ENCODE data around the gene DDX60.
"Not testable (repeated sequence)": the region's sequence is repeated elsewhere in the genome, so short reads cannot be mapped to it uniquely, and the experiment has no call there.

The DDX60 gene

DNA sequence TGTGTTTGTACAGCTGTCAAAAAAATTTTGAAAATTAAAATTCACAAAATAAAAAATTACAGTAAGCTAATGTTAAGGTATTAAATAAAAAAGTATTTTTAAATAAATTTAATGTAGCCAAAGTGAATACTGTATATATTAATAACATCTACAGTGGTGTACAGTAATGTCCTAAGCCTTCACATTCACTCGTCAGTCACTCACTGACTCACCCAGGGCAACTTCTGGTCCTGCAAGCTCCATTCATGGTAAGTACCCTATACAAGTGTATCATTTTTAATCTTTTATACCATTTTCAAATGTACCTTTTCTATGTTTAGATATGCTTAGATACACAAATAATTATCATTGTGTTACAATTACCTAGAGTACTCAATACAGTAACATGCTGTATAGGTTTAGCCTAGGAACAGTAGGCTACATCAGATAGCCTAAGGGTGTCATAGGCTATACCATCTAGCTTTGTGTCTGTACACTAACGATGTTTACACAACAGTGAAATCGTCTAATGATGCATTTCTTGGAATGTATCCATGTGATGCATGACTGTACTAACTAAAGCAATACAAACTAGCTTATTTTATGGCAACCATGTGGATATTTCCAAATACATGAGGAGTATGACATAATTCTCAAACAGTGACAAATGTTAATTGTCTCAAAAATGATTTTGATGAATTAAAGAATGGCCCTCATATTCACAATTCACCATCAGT, 13.7 kb downstream of the DDX60 start:
- H3K9me3 ChIP-seq (ENCODE audit: control insufficient read depth in 2 of 2, low read length in 2 of 2): no peaks in the 10 kb centered on the region
- no peak overlapping the region for H3K27ac ChIP-seq (ENCODE audit: low read depth in 2 of 2, low read length in 2 of 2)
- H3K4me1 ChIP-seq (ENCODE audit: control insufficient read depth in 2 of 2, insufficient read depth in 2 of 2, low read length in 2 of 2): peaks cover 10 to 12% of the 10 kb centered on the region in 2 donors
- no peak overlapping the region for H3K4me3 ChIP-seq (ENCODE audit: low read length in 2 of 2)
- H3K27me3 ChIP-seq (ENCODE audit: control insufficient read depth in 2 of 2, insufficient read depth in 2 of 2, low read length in 2 of 2): no peaks in the 10 kb centered on the region
- H3K36me3 ChIP-seq (ENCODE audit: control insufficient read depth in 2 of 2, insufficient read depth in 2 of 2, low read length in 2 of 2): peaks cover 22 to 31% of the 10 kb centered on the region in 2 donors
- no peak overlapping the region for H3K9ac ChIP-seq (ENCODE audit: low read depth in 1 of 2, low read length in 2 of 2)

DNA sequence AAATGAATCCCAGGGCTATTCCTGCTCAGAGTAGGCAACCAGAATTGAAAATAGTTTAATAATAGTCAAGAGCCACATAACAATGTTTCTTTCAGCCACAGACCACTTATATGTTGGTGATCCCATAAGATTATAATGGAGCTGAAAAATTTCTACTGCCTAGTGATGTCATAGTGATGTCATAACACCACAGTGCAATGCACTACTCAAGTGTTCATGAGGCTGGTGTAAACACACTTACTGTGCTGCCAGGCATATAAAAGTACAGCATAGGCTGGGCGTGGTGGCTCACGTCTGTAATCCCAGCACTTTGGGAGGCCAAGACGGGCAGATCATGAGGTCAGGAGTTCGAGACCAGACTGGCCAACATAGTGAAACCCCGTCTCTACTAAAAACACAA, 15.1 kb downstream of the DDX60 start:
- peaks cover 22 to 31% of the 10 kb centered on the region in 2 donors for H3K36me3 ChIP-seq (ENCODE audit: control insufficient read depth in 2 of 2, insufficient read depth in 2 of 2, low read length in 2 of 2)
- not testable (repeated sequence) for H3K9me3 ChIP-seq (ENCODE audit: control insufficient read depth in 2 of 2, low read length in 2 of 2)

DNA sequence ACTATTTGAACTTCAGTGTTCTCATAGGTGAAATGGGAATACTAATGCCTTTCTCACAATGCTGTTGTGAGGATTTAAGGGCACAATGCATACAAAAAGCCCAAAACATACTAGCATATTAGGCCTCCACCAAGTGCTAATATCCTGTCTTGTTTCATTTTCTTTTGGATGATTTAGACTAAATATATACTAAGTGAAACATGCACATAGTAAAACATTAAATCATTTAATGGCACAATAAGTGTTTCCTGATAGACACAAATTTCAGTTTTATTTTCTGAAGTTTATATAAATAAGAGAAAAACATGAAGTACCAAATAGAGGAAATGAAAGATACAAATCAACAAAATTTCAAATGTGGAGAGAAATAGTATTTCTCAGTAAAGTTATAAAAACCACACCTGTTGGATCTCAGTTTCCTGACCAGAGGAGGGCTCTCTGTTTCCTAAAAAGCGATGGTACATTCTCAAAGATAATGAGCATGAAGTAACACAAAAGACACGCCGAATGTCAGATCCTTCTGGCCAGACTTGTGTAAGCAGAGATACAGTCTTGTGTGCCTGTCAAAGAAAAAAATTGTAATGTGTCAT, 25.1 kb downstream of the DDX60 start:
- H3K27ac ChIP-seq (ENCODE audit: low read depth in 2 of 2, low read length in 2 of 2): no peak overlapping the region
- no peaks in the 10 kb centered on the region for H3K27me3 ChIP-seq (ENCODE audit: control insufficient read depth in 2 of 2, insufficient read depth in 2 of 2, low read length in 2 of 2)
- no peaks in the 10 kb centered on the region for H3K9me3 ChIP-seq (ENCODE audit: control insufficient read depth in 2 of 2, low read length in 2 of 2)
- peaks cover 16 to 21% of the 10 kb centered on the region in 2 donors for H3K36me3 ChIP-seq (ENCODE audit: control insufficient read depth in 2 of 2, insufficient read depth in 2 of 2, low read length in 2 of 2)
- no peak overlapping the region for H3K4me3 ChIP-seq (ENCODE audit: low read length in 2 of 2)
- no peaks in the 10 kb centered on the region for H3K4me1 ChIP-seq (ENCODE audit: control insufficient read depth in 2 of 2, insufficient read depth in 2 of 2, low read length in 2 of 2)
- no peak overlapping the region for H3K9ac ChIP-seq (ENCODE audit: low read depth in 1 of 2, low read length in 2 of 2)

More for the DNA sequence above, 15.1 kb downstream of the DDX60 start:
- H3K27me3 ChIP-seq (ENCODE audit: control insufficient read depth in 2 of 2, insufficient read depth in 2 of 2, low read length in 2 of 2); H3K27ac ChIP-seq (ENCODE audit: low read depth in 2 of 2, low read length in 2 of 2); H3K9ac ChIP-seq (ENCODE audit: low read depth in 1 of 2, low read length in 2 of 2); H3K4me1 ChIP-seq (ENCODE audit: control insufficient read depth in 2 of 2, insufficient read depth in 2 of 2, low read length in 2 of 2); H3K4me3 ChIP-seq (ENCODE audit: low read length in 2 of 2): not testable (repeated sequence)

DNA sequence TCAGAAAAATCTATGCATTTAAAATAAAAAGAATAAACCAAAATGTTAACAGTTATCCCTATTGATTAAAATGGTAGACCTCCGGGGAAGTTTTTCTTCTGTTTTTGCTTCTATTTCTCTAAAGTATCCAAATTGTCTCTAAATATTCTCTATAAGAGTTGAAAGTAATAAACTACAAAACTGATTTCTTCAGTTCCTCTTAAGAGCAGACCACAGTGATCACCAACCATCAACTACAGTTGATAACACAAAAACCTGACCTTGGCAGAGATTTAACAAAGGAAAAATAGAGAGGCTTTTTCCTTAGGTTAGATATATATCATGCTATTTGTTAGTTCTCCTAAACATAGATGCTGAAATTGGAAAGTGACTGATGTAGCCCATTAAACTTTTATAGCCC, 27.3 kb downstream of the DDX60 start:
- no peak overlapping the region for H3K4me3 ChIP-seq (ENCODE audit: low read length in 2 of 2)
- no peaks in the 10 kb centered on the region for H3K27me3 ChIP-seq (ENCODE audit: control insufficient read depth in 2 of 2, insufficient read depth in 2 of 2, low read length in 2 of 2)
- H3K27ac ChIP-seq (ENCODE audit: low read depth in 2 of 2, low read length in 2 of 2): no peak overlapping the region
- H3K9me3 ChIP-seq (ENCODE audit: control insufficient read depth in 2 of 2, low read length in 2 of 2): no peaks in the 10 kb centered on the region
- no peak overlapping the region for H3K9ac ChIP-seq (ENCODE audit: low read depth in 1 of 2, low read length in 2 of 2)
- no peaks in the 10 kb centered on the region for H3K4me1 ChIP-seq (ENCODE audit: control insufficient read depth in 2 of 2, insufficient read depth in 2 of 2, low read length in 2 of 2)
- H3K36me3 ChIP-seq (ENCODE audit: control insufficient read depth in 2 of 2, insufficient read depth in 2 of 2, low read length in 2 of 2): peaks cover 16 to 21% of the 10 kb centered on the region in 2 donors

DNA sequence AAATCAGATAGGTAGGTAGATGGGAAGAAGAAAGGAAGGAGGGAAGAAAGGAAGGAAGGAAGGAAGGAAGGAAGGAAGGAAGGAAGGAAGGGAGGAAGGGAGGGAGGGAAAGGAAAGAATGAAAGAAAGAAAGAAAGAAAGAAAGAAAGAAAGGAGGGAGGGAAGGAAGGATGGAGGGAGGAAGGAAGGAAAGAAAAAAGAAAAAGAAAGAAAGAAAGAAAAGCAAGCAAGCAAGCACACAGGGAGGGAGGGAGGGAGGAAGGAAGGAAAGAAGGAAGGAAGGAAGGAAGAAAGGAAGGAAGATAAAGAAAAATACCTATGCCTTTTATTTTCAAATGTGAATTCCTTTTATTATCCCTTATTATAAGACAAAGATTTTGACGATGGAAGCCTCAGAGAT, 32.7 kb downstream of the DDX60 start:
- H3K4me1 ChIP-seq (ENCODE audit: control insufficient read depth in 2 of 2, insufficient read depth in 2 of 2, low read length in 2 of 2); H3K4me3 ChIP-seq (ENCODE audit: low read length in 2 of 2); H3K9me3 ChIP-seq (ENCODE audit: control insufficient read depth in 2 of 2, low read length in 2 of 2); H3K9ac ChIP-seq (ENCODE audit: low read depth in 1 of 2, low read length in 2 of 2); H3K27me3 ChIP-seq (ENCODE audit: control insufficient read depth in 2 of 2, insufficient read depth in 2 of 2, low read length in 2 of 2); H3K27ac ChIP-seq (ENCODE audit: low read depth in 2 of 2, low read length in 2 of 2): not testable (repeated sequence)
- peaks cover 15 to 26% of the 10 kb centered on the region in 2 donors for H3K36me3 ChIP-seq (ENCODE audit: control insufficient read depth in 2 of 2, insufficient read depth in 2 of 2, low read length in 2 of 2)

DNA sequence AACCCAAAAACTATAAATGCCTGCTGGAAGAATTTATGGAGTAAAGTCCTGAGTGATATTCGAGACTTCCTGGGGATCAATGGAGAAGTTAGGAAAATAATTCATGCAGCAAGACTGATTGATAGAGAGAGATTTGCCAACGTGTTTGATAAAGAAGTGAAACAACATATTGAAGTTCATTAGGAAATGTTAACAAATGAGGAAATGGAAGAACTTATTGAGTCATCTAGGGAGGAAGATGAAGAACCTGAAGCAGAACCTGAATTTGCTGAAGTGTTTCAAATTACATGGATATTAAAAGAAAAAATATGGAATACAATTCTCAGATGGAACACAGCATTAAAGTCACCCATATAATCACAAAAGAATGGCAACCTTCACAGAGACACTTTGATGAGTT, 39.0 kb downstream of the DDX60 start:
- H3K4me3 ChIP-seq (ENCODE audit: low read length in 2 of 2): no peak overlapping the region
- H3K9ac ChIP-seq (ENCODE audit: low read depth in 1 of 2, low read length in 2 of 2): no peak overlapping the region
- H3K27ac ChIP-seq (ENCODE audit: low read depth in 2 of 2, low read length in 2 of 2): no peak overlapping the region
- H3K4me1 ChIP-seq (ENCODE audit: control insufficient read depth in 2 of 2, insufficient read depth in 2 of 2, low read length in 2 of 2): no peaks in the 10 kb centered on the region
- peaks cover 39 to 47% of the 10 kb centered on the region in 2 donors for H3K36me3 ChIP-seq (ENCODE audit: control insufficient read depth in 2 of 2, insufficient read depth in 2 of 2, low read length in 2 of 2)
- no peaks in the 10 kb centered on the region for H3K9me3 ChIP-seq (ENCODE audit: control insufficient read depth in 2 of 2, low read length in 2 of 2)
- no peaks in the 10 kb centered on the region for H3K27me3 ChIP-seq (ENCODE audit: control insufficient read depth in 2 of 2, insufficient read depth in 2 of 2, low read length in 2 of 2)

DNA sequence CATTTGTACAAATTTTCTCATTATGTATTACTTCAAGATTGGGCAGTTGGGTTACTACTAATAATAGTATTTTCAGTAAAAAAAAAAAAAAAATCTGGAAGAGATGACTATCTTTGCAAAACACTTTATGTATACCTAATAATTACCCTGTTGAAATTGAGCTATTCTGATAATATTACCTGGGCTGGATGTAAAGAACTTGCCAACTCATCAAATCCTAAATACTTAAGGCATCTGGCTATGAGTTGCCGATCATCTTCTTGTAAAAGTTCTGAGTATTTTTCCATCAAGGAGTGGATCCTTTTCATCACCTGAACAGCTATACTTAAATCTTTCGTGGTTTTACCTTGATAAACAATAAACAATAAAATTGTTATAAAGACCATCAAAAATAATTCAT, 42.7 kb downstream of the DDX60 start:
- Histone ChIP-seq H3K4me1 (ENCODE audit: control insufficient read depth in 2 of 2, insufficient read depth in 2 of 2, low read length in 2 of 2) (no peaks in the 10 kb centered on the region), H3K4me3 (ENCODE audit: low read length in 2 of 2) (no peak overlapping the region), H3K27ac (ENCODE audit: low read depth in 2 of 2, low read length in 2 of 2) (no peak overlapping the region), H3K9me3 (ENCODE audit: control insufficient read depth in 2 of 2, low read length in 2 of 2) (no peaks in the 10 kb centered on the region), H3K27me3 (ENCODE audit: control insufficient read depth in 2 of 2, insufficient read depth in 2 of 2, low read length in 2 of 2) (no peaks in the 10 kb centered on the region), H3K36me3 (ENCODE audit: control insufficient read depth in 2 of 2, insufficient read depth in 2 of 2, low read length in 2 of 2) (peaks cover 58 to 66% of the 10 kb centered on the region in 2 donors), H3K9ac (ENCODE audit: low read depth in 1 of 2, low read length in 2 of 2) (no peak overlapping the region)

DNA sequence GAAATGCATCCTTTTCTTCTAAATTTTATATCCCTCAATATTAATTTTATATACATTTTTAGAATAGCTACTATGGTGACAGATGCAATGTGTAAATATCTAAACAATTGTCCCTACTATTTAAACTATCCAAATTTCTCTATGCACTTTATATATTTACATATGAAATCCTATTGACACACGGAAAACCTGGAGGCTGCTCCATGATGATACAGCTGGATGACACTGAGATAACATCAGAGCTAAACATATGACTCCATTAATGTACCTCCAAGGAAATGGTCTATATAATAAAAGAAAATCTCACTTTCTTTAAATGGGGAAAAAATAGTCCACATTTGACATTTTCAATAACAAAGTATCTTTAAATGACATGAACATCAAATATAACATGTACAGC, 43.7 kb downstream of the DDX60 start:
- peaks cover 57 to 62% of the 10 kb centered on the region in 2 donors for H3K36me3 ChIP-seq (ENCODE audit: control insufficient read depth in 2 of 2, insufficient read depth in 2 of 2, low read length in 2 of 2)
- H3K27ac ChIP-seq (ENCODE audit: low read depth in 2 of 2, low read length in 2 of 2): no peak overlapping the region
- no peaks in the 10 kb centered on the region for H3K4me1 ChIP-seq (ENCODE audit: control insufficient read depth in 2 of 2, insufficient read depth in 2 of 2, low read length in 2 of 2)
- H3K27me3 ChIP-seq (ENCODE audit: control insufficient read depth in 2 of 2, insufficient read depth in 2 of 2, low read length in 2 of 2): no peaks in the 10 kb centered on the region
- no peaks in the 10 kb centered on the region for H3K9me3 ChIP-seq (ENCODE audit: control insufficient read depth in 2 of 2, low read length in 2 of 2)
- H3K9ac ChIP-seq (ENCODE audit: low read depth in 1 of 2, low read length in 2 of 2): no peak overlapping the region
- no peak overlapping the region for H3K4me3 ChIP-seq (ENCODE audit: low read length in 2 of 2)

DNA sequence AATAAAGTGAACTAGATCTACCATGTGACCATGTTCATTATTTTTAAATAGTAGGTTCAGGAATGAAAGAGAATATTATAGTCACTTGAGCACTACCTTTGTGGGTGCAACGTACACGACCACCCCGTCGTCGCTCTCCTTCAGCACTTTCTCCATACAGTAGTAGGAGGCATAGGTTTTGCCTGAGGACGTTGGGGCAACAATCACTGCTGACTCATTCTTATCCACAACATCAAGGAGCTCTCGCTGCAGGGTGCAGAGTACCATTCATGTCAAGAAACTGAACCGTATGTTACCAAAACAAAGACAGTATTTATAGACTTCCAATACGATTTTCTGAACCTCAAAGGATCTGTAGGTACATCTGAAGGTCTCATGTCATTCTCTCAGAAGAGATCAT, 44.7 kb downstream of the DDX60 start:
- H3K36me3 ChIP-seq (ENCODE audit: control insufficient read depth in 2 of 2, insufficient read depth in 2 of 2, low read length in 2 of 2): peaks cover 56% of the 10 kb centered on the region in 2 donors
- no peak overlapping the region for H3K27ac ChIP-seq (ENCODE audit: low read depth in 2 of 2, low read length in 2 of 2)
- H3K9me3 ChIP-seq (ENCODE audit: control insufficient read depth in 2 of 2, low read length in 2 of 2): no peaks in the 10 kb centered on the region
- no peaks in the 10 kb centered on the region for H3K27me3 ChIP-seq (ENCODE audit: control insufficient read depth in 2 of 2, insufficient read depth in 2 of 2, low read length in 2 of 2)
- H3K4me3 ChIP-seq (ENCODE audit: low read length in 2 of 2): no peak overlapping the region
- H3K4me1 ChIP-seq (ENCODE audit: control insufficient read depth in 2 of 2, insufficient read depth in 2 of 2, low read length in 2 of 2): no peaks in the 10 kb centered on the region
- no peak overlapping the region for H3K9ac ChIP-seq (ENCODE audit: low read depth in 1 of 2, low read length in 2 of 2)

DNA sequence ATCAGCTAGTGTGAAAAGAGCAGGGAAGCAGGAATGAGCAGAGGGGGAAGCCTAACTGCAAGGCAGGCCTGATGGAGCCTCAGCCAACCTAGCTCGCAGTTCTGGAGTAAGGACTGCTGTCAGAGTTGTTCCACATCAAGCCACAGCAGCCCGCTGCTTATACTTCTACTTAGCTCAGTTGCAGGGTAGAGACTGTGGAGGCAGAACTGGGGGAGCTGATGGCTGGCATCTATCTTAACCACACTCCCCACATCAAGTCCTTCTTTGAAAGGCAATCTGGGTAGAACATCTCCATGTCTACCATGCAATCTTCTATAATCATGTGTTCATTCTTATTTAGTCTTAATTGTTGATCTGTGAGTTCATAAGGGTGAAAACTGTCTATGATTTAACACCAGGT, 46.1 kb downstream of the DDX60 start:
- Histone ChIP-seq H3K9me3 (ENCODE audit: control insufficient read depth in 2 of 2, low read length in 2 of 2) (no peaks in the 10 kb centered on the region), H3K4me1 (ENCODE audit: control insufficient read depth in 2 of 2, insufficient read depth in 2 of 2, low read length in 2 of 2) (no peaks in the 10 kb centered on the region), H3K9ac (ENCODE audit: low read depth in 1 of 2, low read length in 2 of 2) (no peak overlapping the region), H3K27me3 (ENCODE audit: control insufficient read depth in 2 of 2, insufficient read depth in 2 of 2, low read length in 2 of 2) (no peaks in the 10 kb centered on the region), H3K27ac (ENCODE audit: low read depth in 2 of 2, low read length in 2 of 2) (no peak overlapping the region), H3K36me3 (ENCODE audit: control insufficient read depth in 2 of 2, insufficient read depth in 2 of 2, low read length in 2 of 2) (peaks cover 51 to 56% of the 10 kb centered on the region in 2 donors), H3K4me3 (ENCODE audit: low read length in 2 of 2) (no peak overlapping the region)
